Lower lobe of right lung (tissue), 2 donors: ENCODE data around the gene SPDYE17. TPM values are rescaled to one million over a fixed set of nuclear protein-coding genes. Genes with fewer than 3 reads are reported as not detected.
"Not testable (repeated sequence)": the region's sequence is repeated elsewhere in the genome, so short reads cannot be mapped to it uniquely, and the experiment has no call there.

Source experiments
- ATAC-seq, 2 donors: fragments of 200-7000 bp; cut with Tn5 transposase; one replicate each; pipeline ENCODE4 v1.9.1; 2020 to 2022; ENCODE audit warnings: mild to moderate bottlenecking in 2 of 2, moderate library complexity in 2 of 2
- DNase-seq: peaks from one replicate; pipeline ENCODE4 v3.0.0-alpha.2; 2020
- H3K27ac ChIP-seq: fragments of 200-600 bp; one replicate; pipeline ENCODE4 v1.8.0; 2022
- H3K27me3 ChIP-seq: fragments of 200-600 bp; one replicate; pipeline ENCODE4 v1.8.0; 2022; ENCODE audit warnings: low read depth
- H3K36me3 ChIP-seq: fragments of 200-600 bp; one replicate; pipeline ENCODE4 v1.8.0; 2022; ENCODE audit warnings: mild to moderate bottlenecking
- H3K4me1 ChIP-seq: fragments of 200-600 bp; one replicate; pipeline ENCODE4 v1.8.0; 2022
- H3K4me3 ChIP-seq: fragments of 200-600 bp; one replicate; pipeline ENCODE4 v1.8.0; 2022; ENCODE audit warnings: mild to moderate bottlenecking
- H3K9me3 ChIP-seq: fragments of 200-600 bp; one replicate; pipeline ENCODE4 v1.8.0; 2022
- intact Hi-C: fragments of 100-400 bp; cut with DNase I; formaldehyde crosslinking; loops from one replicate; pipeline ENCODE4 v1.11.0; 2022
- long read RNA-seq: library from polyadenylated mRNA; unstranded; transcript quantifications from one replicate; pipeline ENCODE4 v2.0.0, GENCODE V29; 2021
- total RNA-seq: library from RNA; stranded (reverse); fragmentation: NEBNext Ultra II Directional; extraction: Animal tissue kit (Norgen Biotek cat#: 25700); gene quantifications from one replicate; pipeline ENCODE4 v1.2.1, GENCODE V29; 2021
- donor health status: DM: no; HTN: yes; CAD: no; lungs with severe emphysema.

Gene SPDYE17, protein sequence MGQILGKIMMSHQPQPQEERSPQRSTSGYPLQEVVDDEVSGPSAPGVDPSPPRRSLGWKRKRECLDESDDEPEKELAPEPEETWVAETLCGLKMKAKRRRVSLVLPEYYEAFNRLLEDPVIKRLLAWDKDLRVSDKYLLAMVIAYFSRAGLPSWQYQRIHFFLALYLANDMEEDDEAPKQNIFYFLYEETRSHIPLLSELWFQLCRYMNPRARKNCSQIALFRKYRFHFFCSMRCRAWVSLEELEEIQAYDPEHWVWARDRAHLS
- total RNA-seq = not detected
- long read RNA-seq, partial matches to known transcripts = 0 of 20 reads
- long read RNA-seq, other reads (novel, unspliced or antisense) = 20 of 20 reads

DNA sequence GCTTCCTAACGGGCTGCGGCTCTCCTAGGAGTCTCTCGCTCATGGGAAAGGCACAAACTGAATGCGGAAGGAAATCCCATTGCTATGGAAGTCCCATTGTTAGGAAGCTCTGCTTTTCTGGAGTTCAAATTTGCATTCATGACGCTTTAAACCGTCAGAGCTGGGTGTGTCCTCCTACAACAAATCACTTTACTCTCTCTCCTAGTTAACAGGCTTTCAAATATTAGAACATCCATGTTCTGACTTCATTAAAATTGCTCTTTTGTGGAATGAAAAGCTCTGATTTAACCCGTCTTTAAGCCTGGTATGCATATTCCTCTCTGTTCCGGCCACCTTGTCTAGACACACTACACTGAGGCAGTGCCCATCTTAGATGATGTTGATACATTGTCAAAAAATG is at the start of gene SPDYE17:
SPDYE17 (minus strand) TSS at position 101 of the 400 bp plus-strand sequence. CDS start 1,791 bp downstream, outside the sequence.
- H3K9me3 ChIP-seq, DNase-seq, H3K27ac ChIP-seq, H3K4me3 ChIP-seq, H3K27me3 ChIP-seq, H3K4me1 ChIP-seq, intact Hi-C loops, ATAC-seq, H3K36me3 ChIP-seq: not testable (repeated sequence)

DNA sequence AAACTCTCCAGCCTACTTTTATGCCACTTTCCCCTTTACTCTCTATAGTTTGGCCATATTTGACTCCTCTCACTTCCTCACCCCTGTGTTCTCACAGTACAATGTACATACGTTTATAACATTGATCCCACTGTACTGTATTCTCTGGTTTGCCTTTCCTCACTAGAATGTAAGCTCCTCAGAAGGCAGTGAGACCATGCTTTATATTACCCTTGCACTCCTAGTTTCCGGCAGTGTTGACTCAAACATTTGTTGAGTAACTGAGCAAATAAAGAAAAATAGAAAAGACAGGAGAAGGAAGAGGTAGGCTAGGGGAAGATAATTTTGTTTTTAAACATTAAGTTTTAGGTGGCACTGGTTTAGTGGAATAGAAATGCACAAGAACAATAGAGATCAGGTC is 48.1 kb upstream of the SPDYE17 start:
- H3K36me3 ChIP-seq, H3K9me3 ChIP-seq, H3K4me1 ChIP-seq, intact Hi-C loops, H3K4me3 ChIP-seq, DNase-seq, H3K27ac ChIP-seq, H3K27me3 ChIP-seq, ATAC-seq: not testable (repeated sequence)

DNA sequence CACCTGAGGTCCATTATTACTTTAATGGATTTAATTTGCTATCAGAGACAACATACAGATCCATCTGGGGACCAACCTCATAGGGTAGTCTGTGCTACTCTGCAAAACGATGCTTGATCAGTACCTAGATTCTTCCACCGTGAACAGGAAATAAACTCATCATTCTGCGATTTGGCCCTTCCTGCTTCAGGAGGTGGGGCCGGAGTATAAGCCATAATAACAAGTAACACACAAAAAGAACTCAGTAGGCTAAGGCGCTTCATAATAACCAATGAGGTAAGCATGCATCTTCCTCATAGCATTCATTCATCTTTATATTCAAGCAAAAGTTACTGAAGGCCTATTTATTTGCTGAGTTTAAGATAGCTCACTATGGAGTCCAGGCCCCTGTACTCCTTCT is 47.5 kb upstream of the SPDYE17 start:
- H3K27ac ChIP-seq, H3K9me3 ChIP-seq, ATAC-seq, intact Hi-C loops, H3K36me3 ChIP-seq, H3K4me3 ChIP-seq, DNase-seq, H3K4me1 ChIP-seq, H3K27me3 ChIP-seq: not testable (repeated sequence)

DNA sequence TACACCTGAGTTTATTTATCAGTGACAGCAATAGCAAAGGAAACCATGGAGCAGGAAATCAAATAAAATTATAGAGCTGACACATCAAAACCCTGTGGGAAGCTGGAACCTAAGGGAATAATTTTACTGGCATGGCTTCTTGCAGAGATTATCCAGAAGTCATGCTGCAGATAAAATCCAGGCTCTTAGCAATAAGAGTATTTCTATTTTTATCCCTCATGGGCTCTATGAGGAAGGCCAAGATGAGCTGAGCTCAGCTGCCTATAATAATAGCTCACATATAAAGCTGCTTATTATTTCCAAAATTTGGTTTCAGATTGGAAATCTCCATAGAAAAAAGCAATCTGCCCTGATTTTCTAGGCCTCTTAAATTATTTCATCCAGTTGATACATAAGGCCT is 47.0 kb upstream of the SPDYE17 start:
- H3K36me3 ChIP-seq, DNase-seq, H3K27me3 ChIP-seq, H3K27ac ChIP-seq, H3K9me3 ChIP-seq, H3K4me3 ChIP-seq, H3K4me1 ChIP-seq, ATAC-seq, intact Hi-C loops: not testable (repeated sequence)

DNA sequence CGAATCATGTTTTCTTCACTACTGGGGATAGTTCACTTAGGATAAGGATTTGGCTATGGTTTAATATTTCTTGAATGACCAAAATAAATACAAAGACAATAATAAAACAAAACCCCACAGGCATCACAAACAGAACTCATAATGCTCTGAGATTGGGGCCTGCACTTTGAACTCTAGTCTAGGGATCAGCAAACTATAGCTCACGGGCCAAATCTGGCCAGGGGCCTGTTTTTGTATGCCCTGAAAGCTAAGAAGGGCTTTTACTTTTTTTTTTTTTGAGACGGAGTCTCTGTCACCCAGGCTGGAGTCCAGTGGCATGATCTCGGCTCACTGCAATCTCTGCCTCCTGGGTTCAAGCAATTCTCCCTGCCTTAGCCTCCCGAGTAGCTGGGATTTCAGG is 44.9 kb upstream of the SPDYE17 start:
- H3K36me3 ChIP-seq, H3K27me3 ChIP-seq, H3K4me1 ChIP-seq, H3K4me3 ChIP-seq, ATAC-seq, DNase-seq, H3K9me3 ChIP-seq, H3K27ac ChIP-seq, intact Hi-C loops: not testable (repeated sequence)

DNA sequence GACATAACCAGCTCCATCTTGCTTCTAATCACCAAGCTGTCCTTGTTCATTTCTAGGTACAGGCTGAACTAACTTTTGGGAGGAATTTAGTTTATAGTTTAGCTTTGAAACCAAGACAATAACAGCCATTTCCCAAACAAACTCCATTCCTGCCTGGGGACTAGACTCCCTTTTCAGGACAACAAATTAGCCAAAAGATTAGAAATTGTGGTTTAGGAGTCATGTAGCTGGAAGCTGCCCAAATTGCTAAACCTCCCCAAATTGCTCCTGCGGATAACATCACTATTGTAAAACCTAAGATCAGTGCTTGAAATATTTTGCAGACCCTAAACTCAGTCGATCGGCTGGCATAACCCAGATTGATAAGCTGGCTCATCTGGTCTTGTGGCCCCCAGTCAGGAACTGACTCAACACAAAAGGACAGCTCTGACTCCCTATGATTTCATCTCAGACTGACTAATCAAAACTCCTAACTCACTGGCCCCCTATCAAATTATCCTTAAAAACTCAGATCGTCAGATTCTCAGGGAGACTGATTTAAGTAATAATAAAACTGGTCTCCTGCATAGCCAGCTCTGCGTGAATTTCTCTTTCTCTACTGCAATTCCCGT is 42.7 kb upstream of the SPDYE17 start:
- H3K9me3 ChIP-seq, H3K27ac ChIP-seq, H3K36me3 ChIP-seq, H3K4me3 ChIP-seq, H3K27me3 ChIP-seq, intact Hi-C loops, ATAC-seq, DNase-seq, H3K4me1 ChIP-seq: not testable (repeated sequence)

DNA sequence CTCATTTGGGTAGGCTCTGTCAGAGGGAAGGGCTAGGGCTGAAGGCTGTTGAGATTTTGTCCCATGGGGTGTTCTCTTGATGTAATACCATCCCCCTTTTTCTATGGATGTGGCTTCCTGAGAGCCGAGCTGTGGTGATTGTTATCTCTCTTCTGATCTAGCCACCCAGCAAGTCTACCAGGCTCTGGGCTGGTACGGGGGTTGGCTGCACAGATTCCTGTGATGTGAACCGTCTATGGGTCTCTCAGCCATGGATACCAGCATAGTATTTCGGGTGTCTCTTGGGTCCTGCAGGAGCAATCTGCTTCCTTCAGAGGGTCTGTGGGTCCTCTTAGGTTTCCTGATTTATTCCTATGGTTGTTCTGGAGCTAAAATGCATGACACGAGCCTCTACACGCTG is 38.9 kb upstream of the SPDYE17 start:
- H3K36me3 ChIP-seq, H3K4me1 ChIP-seq, ATAC-seq, H3K27me3 ChIP-seq, intact Hi-C loops, H3K9me3 ChIP-seq, H3K4me3 ChIP-seq, H3K27ac ChIP-seq, DNase-seq: not testable (repeated sequence)

DNA sequence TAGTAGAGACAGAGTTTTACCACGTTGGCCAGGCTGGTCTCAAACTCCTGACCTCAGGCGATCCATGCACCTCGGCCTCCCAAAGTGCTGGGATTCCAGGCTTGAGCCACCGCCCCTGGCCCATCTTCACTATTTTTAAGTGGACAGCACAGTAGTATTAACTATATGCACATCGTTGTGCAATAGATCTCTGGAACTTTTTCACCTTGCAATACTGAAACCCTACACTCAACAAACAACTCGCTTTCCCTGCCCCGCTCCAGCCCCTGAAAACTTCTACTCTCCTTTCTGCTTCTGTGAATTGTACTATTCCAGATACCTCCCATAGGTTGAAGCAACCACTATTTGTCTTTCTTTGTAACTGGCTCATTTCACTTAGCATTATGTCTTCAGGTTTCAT is 33.7 kb upstream of the SPDYE17 start:
- ATAC-seq, H3K36me3 ChIP-seq, H3K27me3 ChIP-seq, intact Hi-C loops, H3K4me3 ChIP-seq, DNase-seq, H3K9me3 ChIP-seq, H3K4me1 ChIP-seq, H3K27ac ChIP-seq: not testable (repeated sequence)

DNA sequence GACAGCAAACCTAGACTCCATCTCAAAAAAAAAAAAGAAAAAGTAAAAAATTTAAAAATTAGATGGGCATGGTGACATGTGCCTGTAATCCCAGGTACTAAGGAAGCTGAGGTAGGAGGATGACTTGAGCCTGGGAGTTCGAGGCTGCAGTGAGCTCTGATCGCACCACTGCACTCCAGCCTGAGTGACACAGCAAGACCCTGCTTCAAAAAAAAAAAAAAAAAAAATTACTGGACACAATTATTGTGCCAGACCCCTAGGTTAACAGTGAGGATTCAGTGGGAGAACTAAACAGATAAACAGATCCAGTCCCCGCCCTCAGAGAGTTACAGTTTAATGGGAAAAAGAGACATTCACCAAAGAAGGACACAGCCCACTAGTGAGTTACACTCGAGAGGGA is 31.6 kb upstream of the SPDYE17 start:
- H3K4me1 ChIP-seq, H3K9me3 ChIP-seq, intact Hi-C loops, H3K27ac ChIP-seq, H3K4me3 ChIP-seq, H3K36me3 ChIP-seq, DNase-seq, H3K27me3 ChIP-seq: not testable (repeated sequence)
- peak in 1 of 2 donors; percentile 37 for ATAC-seq

DNA sequence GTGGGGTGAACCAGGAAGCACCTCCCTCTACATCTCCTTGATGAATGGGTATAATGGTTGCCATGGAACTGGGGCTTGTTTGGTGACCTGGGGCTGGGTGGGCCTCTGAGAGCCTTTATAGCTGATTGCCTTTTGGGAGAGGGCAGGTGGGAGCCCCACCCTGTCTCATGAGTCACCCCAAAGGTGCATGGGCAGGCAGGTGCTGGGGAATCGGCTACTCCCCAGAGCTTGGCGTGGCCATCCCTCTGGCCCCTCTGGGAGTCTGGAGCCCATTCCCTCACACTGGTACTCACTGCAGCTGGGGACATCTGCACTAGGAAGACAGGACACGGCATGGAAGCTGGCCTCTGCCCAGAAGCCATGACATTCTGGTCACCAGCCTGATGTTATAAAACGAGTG is 30.4 kb upstream of the SPDYE17 start, which contains the start of gene SPDYE18:
SPDYE18 (minus strand) TSS at position 2 of the 400 bp plus-strand sequence. CDS start 2,046 bp downstream, outside the sequence.
- H3K36me3 ChIP-seq, H3K27ac ChIP-seq, H3K9me3 ChIP-seq, H3K4me3 ChIP-seq, DNase-seq, H3K27me3 ChIP-seq, H3K4me1 ChIP-seq, ATAC-seq, intact Hi-C loops: not testable (repeated sequence)

DNA sequence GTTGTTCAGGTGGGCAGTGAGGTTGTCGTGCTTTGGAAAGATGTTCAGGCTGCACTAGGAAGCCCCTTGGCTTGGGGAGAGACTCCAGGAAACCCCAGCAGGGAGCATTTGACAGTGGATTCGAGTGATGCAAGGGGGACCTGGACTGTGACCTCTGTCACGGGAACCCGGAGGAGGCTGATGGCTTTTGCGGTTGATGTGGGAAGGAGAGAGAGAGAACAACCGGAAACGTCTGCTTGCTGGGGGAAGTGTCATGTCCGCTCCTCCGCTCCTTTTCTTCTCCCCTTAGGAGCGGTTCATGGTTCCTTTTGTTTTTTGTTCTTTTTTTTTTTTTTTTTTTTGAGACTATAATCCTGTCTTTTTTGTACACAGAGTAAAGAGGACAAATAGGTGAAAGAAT is 5.8 kb downstream of the SPDYE17 start:
- H3K36me3 ChIP-seq, DNase-seq, ATAC-seq, intact Hi-C loops, H3K4me3 ChIP-seq, H3K27ac ChIP-seq, H3K9me3 ChIP-seq, H3K4me1 ChIP-seq, H3K27me3 ChIP-seq: not testable (repeated sequence)

DNA sequence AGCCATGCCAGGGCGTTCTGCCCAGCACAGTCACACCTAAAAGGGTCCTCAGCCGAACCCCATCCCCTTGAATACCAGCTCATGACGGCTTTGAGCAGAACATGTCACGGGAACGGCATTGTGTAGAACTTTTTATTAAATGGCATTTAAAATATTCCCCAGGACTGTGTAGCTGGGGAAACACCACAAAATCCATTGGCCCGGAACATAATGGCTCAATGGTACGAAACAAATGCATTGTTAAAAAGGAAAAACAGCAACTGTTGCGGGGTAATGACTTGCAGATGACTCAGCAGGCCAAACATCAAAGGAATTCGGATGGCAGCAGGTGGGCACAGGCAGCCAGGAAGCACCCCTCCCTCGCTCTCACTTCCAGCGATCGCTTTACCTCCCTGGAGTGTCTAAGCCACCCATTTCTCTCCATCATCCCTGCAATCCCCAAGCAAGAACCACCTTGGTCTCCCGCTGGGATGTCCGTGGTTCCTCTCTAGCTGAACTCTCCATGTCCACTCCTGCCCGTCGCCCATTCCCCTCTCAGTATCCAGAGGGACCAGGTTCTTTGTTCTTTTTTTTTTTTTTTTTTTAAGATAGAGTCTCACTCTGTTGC is 22.0 kb downstream of the SPDYE17 start:
- DNase-seq, intact Hi-C loops, H3K4me3 ChIP-seq, H3K36me3 ChIP-seq, H3K27ac ChIP-seq, H3K4me1 ChIP-seq, H3K9me3 ChIP-seq, H3K27me3 ChIP-seq: not testable (repeated sequence)
- ATAC-seq = peak in 1 of 2 donors; percentile 4

DNA sequence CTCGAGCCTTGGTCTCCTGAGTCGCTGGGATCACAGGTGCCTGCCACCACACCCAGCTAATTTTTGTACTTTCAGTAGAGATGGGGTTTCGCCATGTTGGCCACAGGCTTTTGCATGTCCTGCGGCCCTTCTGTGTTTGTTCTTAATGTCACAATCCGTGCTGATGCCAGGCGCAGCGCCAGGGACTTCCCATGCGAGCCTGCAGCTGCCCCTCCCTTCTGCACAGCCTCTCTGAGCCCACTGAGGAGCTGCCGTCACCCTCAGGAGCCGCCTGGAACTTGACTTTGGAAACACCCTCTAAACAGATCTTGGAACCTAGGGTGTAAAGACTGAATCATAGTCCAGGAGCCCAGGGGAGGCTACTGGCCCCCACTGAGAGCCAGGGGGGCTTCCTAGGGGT is 24.2 kb downstream of the SPDYE17 start:
- H3K27ac ChIP-seq = peak overlapping the region; percentile 11
- DNase-seq (peak; percentile 90), ATAC-seq (peak; percentile 85 to 90)
- H3K9me3 ChIP-seq, H3K27me3 ChIP-seq, H3K4me1 ChIP-seq, H3K4me3 ChIP-seq, H3K36me3 ChIP-seq, intact Hi-C loops: not testable (repeated sequence)
